Stimulated activated CD8-positive, alpha-beta memory T cell treated with anti-CD3 and anti-CD28 coated beads, Interleukin-2, amount 100 ng/mL, for 1 hour (primary cell): ENCODE measurements around the gene NCEH1.
"Not testable (repeated sequence)": the region's sequence is repeated elsewhere in the genome, so short reads cannot be mapped to it uniquely, and the experiment has no call there.

ENCODE experiments used
- DNase-seq, 2 donors: peaks; one replicate each; pipeline ENCODE4 v3.0.0-alpha.2; 2020; ENCODE audit warnings: low read depth in 2 of 2

Gene NCEH1

GRCh38 chr3:172707967-172708366, 2.9 kb downstream of the NCEH1 start:
- no peak for DNase-seq

- no peak for DNase-seq
Measured at GRCh38 chr3:172707030-172707429, 3.8 kb downstream of the NCEH1 start.

- DNase-seq: no peak
Measured at GRCh38 chr3:172705170-172705569, 5.7 kb downstream of the NCEH1 start.

GRCh38 chr3:172704001-172704400, 6.9 kb downstream of the NCEH1 start:
- no peak for DNase-seq

- not testable (repeated sequence) for DNase-seq
Measured at GRCh38 chr3:172702731-172703130, 8.1 kb downstream of the NCEH1 start.

- no peak for DNase-seq
Measured at GRCh38 chr3:172702256-172702655, 8.6 kb downstream of the NCEH1 start.

- DNase-seq: no peak
Measured at GRCh38 chr3:172701751-172702150, 9.1 kb downstream of the NCEH1 start.

- DNase-seq: no peak
Measured at GRCh38 chr3:172700936-172701455, 9.9 kb downstream of the NCEH1 start.

GRCh38 chr3:172700256-172700655, 10.6 kb downstream of the NCEH1 start:
- DNase-seq: no peak

- DNase-seq: no peak
Measured at GRCh38 chr3:172699031-172699430, 11.8 kb downstream of the NCEH1 start.

- no peak for DNase-seq
Measured at GRCh38 chr3:172698631-172699030, 12.2 kb downstream of the NCEH1 start.

- DNase-seq: no peak
Measured at GRCh38 chr3:172697558-172697957, 13.3 kb downstream of the NCEH1 start.

GRCh38 chr3:172696357-172696756, 14.5 kb downstream of the NCEH1 start:
- no peak for DNase-seq

GRCh38 chr3:172694573-172695246, 16.2 kb downstream of the NCEH1 start:
- DNase-seq: no peak

GRCh38 chr3:172692751-172693338, 18.0 kb downstream of the NCEH1 start:
- no peak for DNase-seq

GRCh38 chr3:172690936-172691335, 19.9 kb downstream of the NCEH1 start:
- no peak for DNase-seq

- no peak for DNase-seq
Measured at GRCh38 chr3:172688588-172688987, 22.3 kb downstream of the NCEH1 start.

- no peak for DNase-seq
Measured at GRCh38 chr3:172687501-172687900, 23.4 kb downstream of the NCEH1 start.

GRCh38 chr3:172685331-172686214, 25.3 kb downstream of the NCEH1 start:
- no peak for DNase-seq

GRCh38 chr3:172680684-172681083, 30.2 kb downstream of the NCEH1 start:
- no peak for DNase-seq

- no peak for DNase-seq
Measured at GRCh38 chr3:172679599-172679998, 31.3 kb downstream of the NCEH1 start.

GRCh38 chr3:172678068-172678467, 32.8 kb downstream of the NCEH1 start:
- no peak for DNase-seq
